ENCODE measurements around the gene CD163L1.

The CD163L1 gene

GRCh38 chr12:7375145-7375543 is 68.8 kb downstream of the CD163L1 start:
- TF ChIP-seq SUZ12 (IDR thresholded peaks at IDR 0.05; ENCODE audit: extremely low read depth, insufficient read depth, insufficient read length) (no peak), YY1 (IDR thresholded peaks at IDR 0.05; ENCODE audit: insufficient read depth, insufficient read length) (no peak), ZNF274 (IDR thresholded peaks at IDR 0.05; ENCODE audit: low read depth, low read length) (no peak)
- Histone ChIP-seq H3K9ac (ENCODE audit: insufficient read length, low read depth) (no peak overlapping the region), H3K36me3 (ENCODE audit: insufficient read depth, insufficient read length, low read length) (no peaks in the 10 kb centered on the region), H3K4me1 (ENCODE audit: insufficient read depth, insufficient read length) (no peaks in the 10 kb centered on the region), H3K4me3 (ENCODE audit: insufficient read length, low read depth) (no peak overlapping the region), H3K27me3 (ENCODE audit: insufficient read depth, insufficient read length) (no peaks in the 10 kb centered on the region), H3K9me3 (ENCODE audit: insufficient read depth, low read length) (peaks cover 7% of the 10 kb centered on the region)
- DNase-seq (ENCODE audit: low read depth, low spot score): no peak

- H3K27me3 ChIP-seq (ENCODE audit: insufficient read depth, insufficient read length): no peaks in the 10 kb centered on the region
- no peaks in the 10 kb centered on the region for H3K36me3 ChIP-seq (ENCODE audit: insufficient read depth, insufficient read length, low read length)
- TF ChIP-seq SUZ12 (IDR thresholded peaks at IDR 0.05; ENCODE audit: extremely low read depth, insufficient read depth, insufficient read length) (no peak), YY1 (IDR thresholded peaks at IDR 0.05; ENCODE audit: insufficient read depth, insufficient read length) (no peak), ZNF274 (IDR thresholded peaks at IDR 0.05; ENCODE audit: low read depth, low read length) (no peak)
- peak; percentile 80 for DNase-seq (ENCODE audit: low read depth, low spot score)
- no peak overlapping the region for H3K4me3 ChIP-seq (ENCODE audit: insufficient read length, low read depth)
- H3K9ac ChIP-seq (ENCODE audit: insufficient read length, low read depth): no peak overlapping the region
- H3K4me1 ChIP-seq (ENCODE audit: insufficient read depth, insufficient read length): no peaks in the 10 kb centered on the region
- H3K9me3 ChIP-seq (ENCODE audit: insufficient read depth, low read length): peaks cover 7% of the 10 kb centered on the region
Observed at GRCh38 chr12:7374423-7375144, 69.4 kb downstream of the CD163L1 start.

GRCh38 chr12:7373226-7373625 is 70.7 kb downstream of the CD163L1 start:
- Histone ChIP-seq H3K9me3 (ENCODE audit: insufficient read depth, low read length) (no peaks in the 10 kb centered on the region; the same call in none of the 2 replicates), H3K27me3 (ENCODE audit: insufficient read depth, insufficient read length) (no peaks in the 10 kb centered on the region), H3K4me1 (ENCODE audit: insufficient read depth, insufficient read length) (no peaks in the 10 kb centered on the region), H3K4me3 (ENCODE audit: insufficient read length, low read depth) (no peak overlapping the region), H3K36me3 (ENCODE audit: insufficient read depth, insufficient read length, low read length) (no peaks in the 10 kb centered on the region), H3K9ac (ENCODE audit: insufficient read length, low read depth) (no peak overlapping the region)
- no peak for TF ChIP-seq ZNF274 (IDR thresholded peaks at IDR 0.05; ENCODE audit: low read depth, low read length)
- TF ChIP-seq SUZ12 (IDR thresholded peaks at IDR 0.05; ENCODE audit: extremely low read depth, insufficient read depth, insufficient read length): no peak
- no peak for TF ChIP-seq YY1 (IDR thresholded peaks at IDR 0.05; ENCODE audit: insufficient read depth, insufficient read length)
- DNase-seq (ENCODE audit: low read depth, low spot score): no peak

- no peak overlapping the region for H3K9ac ChIP-seq (ENCODE audit: insufficient read length, low read depth)
- no peak overlapping the region for H3K4me3 ChIP-seq (ENCODE audit: insufficient read length, low read depth)
- H3K9me3 ChIP-seq (ENCODE audit: insufficient read depth, low read length): no peaks in the 10 kb centered on the region; the same call in none of the 2 replicates
- H3K36me3 ChIP-seq (ENCODE audit: insufficient read depth, insufficient read length, low read length): no peaks in the 10 kb centered on the region
- no peaks in the 10 kb centered on the region for H3K27me3 ChIP-seq (ENCODE audit: insufficient read depth, insufficient read length)
- TF ChIP-seq ZNF274 (IDR thresholded peaks at IDR 0.05; ENCODE audit: low read depth, low read length) (no peak), SUZ12 (IDR thresholded peaks at IDR 0.05; ENCODE audit: extremely low read depth, insufficient read depth, insufficient read length) (no peak), YY1 (IDR thresholded peaks at IDR 0.05; ENCODE audit: insufficient read depth, insufficient read length) (no peak)
- DNase-seq (ENCODE audit: low read depth, low spot score): no peak
- no peaks in the 10 kb centered on the region for H3K4me1 ChIP-seq (ENCODE audit: insufficient read depth, insufficient read length)
Observed at GRCh38 chr12:7369274-7369729, 74.7 kb downstream of the CD163L1 start.

- peaks cover 6% of the 10 kb centered on the region; the same call in 1 of the 2 replicates for H3K9me3 ChIP-seq (ENCODE audit: insufficient read depth, low read length)
- no peak for DNase-seq (ENCODE audit: low read depth, low spot score)
- no peaks in the 10 kb centered on the region for H3K4me1 ChIP-seq (ENCODE audit: insufficient read depth, insufficient read length)
- TF ChIP-seq ZNF274 (IDR thresholded peaks at IDR 0.05; ENCODE audit: low read depth, low read length) (no peak), SUZ12 (IDR thresholded peaks at IDR 0.05; ENCODE audit: extremely low read depth, insufficient read depth, insufficient read length) (no peak), YY1 (IDR thresholded peaks at IDR 0.05; ENCODE audit: insufficient read depth, insufficient read length) (no peak)
- no peak overlapping the region for H3K9ac ChIP-seq (ENCODE audit: insufficient read length, low read depth)
- no peak overlapping the region for H3K4me3 ChIP-seq (ENCODE audit: insufficient read length, low read depth)
- no peaks in the 10 kb centered on the region for H3K36me3 ChIP-seq (ENCODE audit: insufficient read depth, insufficient read length, low read length)
- H3K27me3 ChIP-seq (ENCODE audit: insufficient read depth, insufficient read length): no peaks in the 10 kb centered on the region
Observed at GRCh38 chr12:7362734-7363133, 81.2 kb downstream of the CD163L1 start.

GRCh38 chr12:7361265-7361664 is 82.7 kb downstream of the CD163L1 start:
- Histone ChIP-seq H3K9ac (ENCODE audit: insufficient read length, low read depth) (no peak overlapping the region), H3K9me3 (ENCODE audit: insufficient read depth, low read length) (peaks cover 6% of the 10 kb centered on the region; the same call in 1 of the 2 replicates), H3K36me3 (ENCODE audit: insufficient read depth, insufficient read length, low read length) (no peaks in the 10 kb centered on the region), H3K27me3 (ENCODE audit: insufficient read depth, insufficient read length) (no peaks in the 10 kb centered on the region), H3K4me3 (ENCODE audit: insufficient read length, low read depth) (no peak overlapping the region), H3K4me1 (ENCODE audit: insufficient read depth, insufficient read length) (no peaks in the 10 kb centered on the region)
- no peak for DNase-seq (ENCODE audit: low read depth, low spot score)
- no peak for TF ChIP-seq SUZ12 (IDR thresholded peaks at IDR 0.05; ENCODE audit: extremely low read depth, insufficient read depth, insufficient read length)
- no peak for TF ChIP-seq YY1 (IDR thresholded peaks at IDR 0.05; ENCODE audit: insufficient read depth, insufficient read length)
- TF ChIP-seq ZNF274 (IDR thresholded peaks at IDR 0.05; ENCODE audit: low read depth, low read length): no peak

GRCh38 chr12:7354529-7354928 is 89.4 kb downstream of the CD163L1 start:
- Histone ChIP-seq H3K27me3 (ENCODE audit: insufficient read depth, insufficient read length) (no peaks in the 10 kb centered on the region), H3K4me3 (ENCODE audit: insufficient read length, low read depth) (no peak overlapping the region), H3K4me1 (ENCODE audit: insufficient read depth, insufficient read length) (no peaks in the 10 kb centered on the region), H3K36me3 (ENCODE audit: insufficient read depth, insufficient read length, low read length) (no peaks in the 10 kb centered on the region), H3K9ac (ENCODE audit: insufficient read length, low read depth) (no peak overlapping the region), H3K9me3 (ENCODE audit: insufficient read depth, low read length) (no peaks in the 10 kb centered on the region)
- TF ChIP-seq ZNF274 (IDR thresholded peaks at IDR 0.05; ENCODE audit: low read depth, low read length): no peak
- TF ChIP-seq SUZ12 (IDR thresholded peaks at IDR 0.05; ENCODE audit: extremely low read depth, insufficient read depth, insufficient read length): no peak
- no peak for TF ChIP-seq YY1 (IDR thresholded peaks at IDR 0.05; ENCODE audit: insufficient read depth, insufficient read length)
- DNase-seq (ENCODE audit: low read depth, low spot score): no peak
